HCT116 (cell line): Measurements from ENCODE around the gene ARHGDIA. TPM values are rescaled to one million over a fixed set of nuclear protein-coding genes. Genes with fewer than 3 reads are reported as not detected.
"Not testable (repeated sequence)": the region's sequence is repeated elsewhere in the genome, so short reads cannot be mapped to it uniquely, and the experiment has no call there.

ENCODE experiments used
- ATAC-seq: fragments of 200-7000 bp; cut with Tn5 transposase; 2 replicates; pipeline ENCODE4 v1.9.1; 2020; ENCODE audit warnings: mild to moderate bottlenecking, moderate library complexity
- BruUV-seq: library from RNA; stranded (reverse); fragments of 400-500 nt; replicated peaks from 2 replicates; lab custom pipeline; 2021; lab: Mats Ljungman, UMichigan
- CTCF ChIA-PET: fragments of 300-600 bp; sonication (Branson Sonifier 250); formaldehyde crosslinking; loops from one replicate; lab custom pipeline; 2021; ENCODE audit warnings: antibody characterized with exemption; lab: Charles Lee
- POLR2A ChIA-PET: fragments of 300-600, 350-600 bp; sonication (Branson Sonifier 250); formaldehyde crosslinking; loops from one replicate; lab custom pipeline; 2021; ENCODE audit warnings: antibody characterized with exemption; lab: Charles Lee
- RAD21 ChIA-PET, 2 experiments: fragments of 300-600 bp; sonication (Branson Sonifier 250); formaldehyde crosslinking; loops; one replicate each; lab custom pipeline; 2023; ENCODE audit warnings: low total read pairs in 2 of 2; ENCODE audit not compliant: uncharacterized antibody in 2 of 2, unreplicated experiment in 2 of 2, low non-redundant PET in 1 of 2; lab: Charles Lee
- DNase-seq: peaks from one replicate; pipeline ENCODE4 v3.0.0-alpha.2; 2010; ENCODE audit warnings: low read depth, low spot score
- H2AFZ ChIP-seq: fragments of 200-600 bp; shearing (Covaris generic), sonication (generic); 2 replicates; pipeline ENCODE4 v1.6.1; 2017; ENCODE audit warnings: low read depth, mixed run types, mixed read lengths, antibody characterized with exemption, low read length; ENCODE audit not compliant: poor library complexity, severe bottlenecking
- H3K27ac ChIP-seq: 2 replicates; pipeline ENCODE4 v1.5.1; 2012; ENCODE audit warnings: low read depth, low read length
- H3K27me3 ChIP-seq: fragments of 200-600 bp; sonication (generic); 2 replicates; pipeline ENCODE4 v1.6.1; 2016; ENCODE audit warnings: mixed run types, low read length, mixed read lengths; ENCODE audit not compliant: insufficient read depth
- H3K36me3 ChIP-seq, 2 experiments: fragments of 200-500 bp in 1 of 2; fragments of 200-600 bp in 1 of 2; sonication (Bioruptor generic) in 1 of 2; sonication (generic) in 1 of 2; 2 replicates each; pipeline versions ENCODE4 v1.5.1 to v1.6.1; 2014 to 2016; ENCODE audit warnings: low read length in 2 of 2, inconsistent platforms in 1 of 2, mixed read lengths in 1 of 2, mixed run types in 1 of 2; ENCODE audit not compliant: insufficient read depth in 2 of 2, control insufficient read depth in 1 of 2
- H3K4me1 ChIP-seq, 2 experiments: fragments of 200-600 bp in 1 of 2; sonication (generic) in 1 of 2; 2 replicates each; pipeline versions ENCODE4 v1.5.1 to v1.6.1; 2012 to 2017; ENCODE audit warnings: low read length in 2 of 2, inconsistent platforms in 1 of 2, mild to moderate bottlenecking in 1 of 2, mixed read lengths in 1 of 2, mixed run types in 1 of 2, moderate library complexity in 1 of 2; ENCODE audit not compliant: insufficient read depth in 2 of 2, control insufficient read depth in 1 of 2
- H3K4me2 ChIP-seq: fragments of 200-600 bp; sonication (generic); 2 replicates; pipeline ENCODE4 v1.6.1; 2017; ENCODE audit warnings: mixed run types, low read length, mixed read lengths
- H3K4me3 ChIP-seq, 2 experiments: fragments of 200-600 bp in 1 of 2; sonication (generic) in 1 of 2; replicated peaks in 1 of 2; 2 replicates each; pipeline ENCODE4 v1.5.1; 2011 to 2016; ENCODE audit warnings: low read length in 2 of 2, control low read depth in 1 of 2, low read depth in 1 of 2, mild to moderate bottlenecking in 1 of 2, mixed read lengths in 1 of 2, mixed run types in 1 of 2
- H3K79me2 ChIP-seq: fragments of 200-600 bp; sonication (generic); 2 replicates; pipeline ENCODE4 v1.6.1; 2017; ENCODE audit warnings: mild to moderate bottlenecking, mixed run types, low read length, moderate library complexity, mixed read lengths; ENCODE audit not compliant: insufficient read depth
- H3K9ac ChIP-seq: fragments of 200-600 bp; sonication (generic); 2 replicates; pipeline ENCODE4 v1.6.1; 2016; ENCODE audit warnings: low read length, mixed read lengths
- H3K9me2 ChIP-seq: fragments of 200-600 bp; sonication (generic), shearing (Covaris generic); 2 replicates; pipeline ENCODE4 v1.6.1; 2017; ENCODE audit warnings: mixed run types, mild to moderate bottlenecking, moderate library complexity; ENCODE audit not compliant: insufficient read depth
- H3K9me3 ChIP-seq, 2 experiments: fragments of 200-500 bp in 1 of 2; fragments of 200-600 bp in 1 of 2; sonication (Bioruptor generic) in 1 of 2; sonication (generic) in 1 of 2; 2 replicates each; pipeline ENCODE4 v1.6.1; 2014 to 2017; ENCODE audit warnings: low read length in 2 of 2, mixed read lengths in 2 of 2, inconsistent platforms in 1 of 2, low read depth in 1 of 2, mild to moderate bottlenecking in 1 of 2, mixed run types in 1 of 2, moderate library complexity in 1 of 2; ENCODE audit not compliant: control insufficient read depth in 1 of 2, insufficient read depth in 1 of 2
- H4K20me1 ChIP-seq: fragments of 200-600 bp; sonication (generic), shearing (Covaris generic); 2 replicates; pipeline ENCODE4 v1.6.1; 2017; ENCODE audit warnings: mixed run types, mild to moderate bottlenecking, moderate library complexity; ENCODE audit not compliant: insufficient read depth
- EZH2 ChIP-seq: fragments of 200-600 bp; sonication (generic); IDR thresholded peaks from 2 replicates; pipeline ENCODE4 v1.6.1; 2017; ENCODE audit warnings: antibody characterized with exemption, mixed run types
- FOSL1 ChIP-seq: IDR thresholded peaks from 2 replicates; pipeline ENCODE4 v1.6.1; 2012; ENCODE audit warnings: low read depth
- POLR2A ChIP-seq: IDR thresholded peaks from 2 replicates; pipeline ENCODE4 v1.7.0; 2011; ENCODE audit warnings: borderline replicate concordance; ENCODE audit not compliant: insufficient read depth, insufficient read length; ENCODE audit errors: extremely low read depth
- SP1 ChIP-seq: IDR thresholded peaks from 2 replicates; pipeline ENCODE4 v1.6.1; 2012; ENCODE audit warnings: low read depth
- ZFX ChIP-seq: fragments of 450-650 bp; IDR thresholded peaks from 2 replicates; pipeline ENCODE4 v1.6.1; 2017
- intact Hi-C: fragments of 100-400 bp; cut with micrococcal nuclease; formaldehyde crosslinking; loops from 2 replicates; pipeline ENCODE4 v1.10.0; 2022
- total RNA-seq: library from RNA; stranded (reverse); gene quantifications from one replicate; pipeline ENCODE4 v1.2.1, GENCODE V29; 2021; ENCODE audit not compliant: unreplicated experiment

Gene ARHGDIA
- total RNA-seq, 1 experiment from 2014 or later: 554 TPM

GRCh38 chr17:81841866-81842265 lies 29.3 kb downstream of the ARHGDIA start:
- no peak overlapping the region for H3K4me2 ChIP-seq
- no TSS peak for BruUV-seq
- ChIA-PET RAD21 (interaction anchor here in 1 of 2 experiments (1.2 kb wide), 1 partner anchor 13 kb away, joined by 3 read pairs; no protein-coding TSS in a partner anchor), POLR2A (interaction anchor here (0.9 to 1.6 kb wide), 2 partner anchors 9 to 11 kb away, joined by 3 to 5 read pairs; partner anchors contain the start of gene MCRIP1), CTCF (no interaction called here)
- DNase-seq (no peak), ATAC-seq (no peak)
- H4K20me1 ChIP-seq: no peaks in the 10 kb centered on the region
- H3K9me3 ChIP-seq: no peaks in the 10 kb centered on the region
- H3K4me3 ChIP-seq: no peak overlapping the region
- intact Hi-C loops: no loop called here
- H2AFZ ChIP-seq: no peak overlapping the region
- H3K4me1 ChIP-seq: no peaks in the 10 kb centered on the region
- no peak overlapping the region for H3K9ac ChIP-seq
- H3K36me3 ChIP-seq: peaks cover 25 to 38% of the 10 kb centered on the region in 2 experiments; a peak in 3 of 4 replicates
- no peaks in the 10 kb centered on the region for H3K79me2 ChIP-seq
- TF ChIP-seq SP1: no peak
- H3K9me2 ChIP-seq: no peaks in the 10 kb centered on the region
- no peaks in the 10 kb centered on the region for H3K27me3 ChIP-seq
- no peak overlapping the region for H3K27ac ChIP-seq

GRCh38 chr17:81840826-81841778 lies 30.0 kb downstream of the ARHGDIA start:
- no peaks in the 10 kb centered on the region for H3K79me2 ChIP-seq
- H3K4me3 ChIP-seq: no peak overlapping the region
- no peaks in the 10 kb centered on the region for H3K27me3 ChIP-seq
- H3K4me2 ChIP-seq: no peak overlapping the region
- H3K9me3 ChIP-seq: no peaks in the 10 kb centered on the region
- no peak overlapping the region; the same call in 1 of the 2 replicates for H3K27ac ChIP-seq
- no TSS peak for BruUV-seq
- no peak overlapping the region for H2AFZ ChIP-seq
- H3K9ac ChIP-seq: no peak overlapping the region
- H3K4me1 ChIP-seq: no peaks in the 10 kb centered on the region
- no peaks in the 10 kb centered on the region for H3K9me2 ChIP-seq
- intact Hi-C loops: no loop called here
- DNase-seq: no peak
- no peaks in the 10 kb centered on the region for H4K20me1 ChIP-seq
- CTCF ChIA-PET: no interaction called here
- peaks cover 18 to 30% of the 10 kb centered on the region in 2 experiments; a peak in 3 of 4 replicates for H3K36me3 ChIP-seq
- no peak for TF ChIP-seq FOSL1
- no peak for TF ChIP-seq SP1
- TF ChIP-seq ZFX: no peak
- TF ChIP-seq POLR2A: no peak
- no peak for TF ChIP-seq EZH2
- TF ChIP-seq, all 23 proteins: peak for 0
- RAD21 ChIA-PET: interaction anchor here in 1 of 2 experiments (0.6 kb wide), 1 partner anchor 157 kb away, joined by 4 read pairs; the partner anchor contains the start of genes ARL16 and HGS
- POLR2A ChIA-PET: interaction anchor here (0.9 kb wide), 1 partner anchor 12 kb away, joined by 3 read pairs; no protein-coding TSS in a partner anchor
- ATAC-seq: no peak

- H3K9me2 ChIP-seq, intact Hi-C loops, H2AFZ ChIP-seq, H4K20me1 ChIP-seq, ATAC-seq, H3K79me2 ChIP-seq, H3K9ac ChIP-seq, H3K4me1 ChIP-seq, H3K4me3 ChIP-seq, H3K9me3 ChIP-seq, H3K4me2 ChIP-seq, DNase-seq, H3K27ac ChIP-seq, RAD21 ChIA-PET, H3K27me3 ChIP-seq, POLR2A ChIA-PET, CTCF ChIA-PET, BruUV-seq: not testable (repeated sequence)
- H3K36me3 ChIP-seq: peaks cover 8 to 21% of the 10 kb centered on the region in 2 experiments; a peak in 3 of 4 replicates
Measured at GRCh38 chr17:81840059-81840458, 31.1 kb downstream of the ARHGDIA start.
